ENCODE results near the gene ABCE1. TPM values are rescaled to one million over a fixed set of nuclear protein-coding genes. Genes with fewer than 3 reads are reported as not detected.
"Not testable (repeated sequence)": the region's sequence is repeated elsewhere in the genome, so short reads cannot be mapped to it uniquely, and the experiment has no call there.

The ABCE1 gene
- total RNA-seq, 1 donor: 90.5 TPM

GRCh38 chr4:145131848-145132247 lies 33.7 kb downstream of the ABCE1 start:
- no peaks in the 10 kb centered on the region for H3K27me3 ChIP-seq (ENCODE audit: insufficient read depth, low read length)
- peaks cover 22% of the 10 kb centered on the region for H3K4me1 ChIP-seq (ENCODE audit: insufficient read depth, low read length)
- H3K4me3 ChIP-seq (ENCODE audit: insufficient read depth, low read length): no peak overlapping the region
- H2AFZ ChIP-seq (ENCODE audit: low read length): no peak overlapping the region
- H3K79me2 ChIP-seq (ENCODE audit: insufficient read depth, low read length): no peaks in the 10 kb centered on the region
- H3K36me3 ChIP-seq (ENCODE audit: insufficient read depth, low read length): peaks cover 19% of the 10 kb centered on the region
- no peak for DNase-seq (ENCODE audit: insufficient read length, low spot score, missing footprints)
- TF ChIP-seq, protein P1, sequence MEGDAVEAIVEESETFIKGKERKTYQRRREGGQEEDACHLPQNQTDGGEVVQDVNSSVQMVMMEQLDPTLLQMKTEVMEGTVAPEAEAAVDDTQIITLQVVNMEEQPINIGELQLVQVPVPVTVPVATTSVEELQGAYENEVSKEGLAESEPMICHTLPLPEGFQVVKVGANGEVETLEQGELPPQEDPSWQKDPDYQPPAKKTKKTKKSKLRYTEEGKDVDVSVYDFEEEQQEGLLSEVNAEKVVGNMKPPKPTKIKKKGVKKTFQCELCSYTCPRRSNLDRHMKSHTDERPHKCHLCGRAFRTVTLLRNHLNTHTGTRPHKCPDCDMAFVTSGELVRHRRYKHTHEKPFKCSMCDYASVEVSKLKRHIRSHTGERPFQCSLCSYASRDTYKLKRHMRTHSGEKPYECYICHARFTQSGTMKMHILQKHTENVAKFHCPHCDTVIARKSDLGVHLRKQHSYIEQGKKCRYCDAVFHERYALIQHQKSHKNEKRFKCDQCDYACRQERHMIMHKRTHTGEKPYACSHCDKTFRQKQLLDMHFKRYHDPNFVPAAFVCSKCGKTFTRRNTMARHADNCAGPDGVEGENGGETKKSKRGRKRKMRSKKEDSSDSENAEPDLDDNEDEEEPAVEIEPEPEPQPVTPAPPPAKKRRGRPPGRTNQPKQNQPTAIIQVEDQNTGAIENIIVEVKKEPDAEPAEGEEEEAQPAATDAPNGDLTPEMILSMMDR (IDR thresholded peaks at IDR 0.05; ENCODE audit: extremely low read depth, low read depth, low read length): no peak
- no peaks in the 10 kb centered on the region for H3K9me3 ChIP-seq (ENCODE audit: low read depth, low read length)
- H3K4me2 ChIP-seq (ENCODE audit: insufficient read depth, low read length): peak overlapping the region; percentile 43
- H4K20me1 ChIP-seq (ENCODE audit: insufficient read depth, low read length): no peaks in the 10 kb centered on the region
- H3K27ac ChIP-seq (ENCODE audit: low read depth, low read length): peak overlapping the region; percentile 82

DNA sequence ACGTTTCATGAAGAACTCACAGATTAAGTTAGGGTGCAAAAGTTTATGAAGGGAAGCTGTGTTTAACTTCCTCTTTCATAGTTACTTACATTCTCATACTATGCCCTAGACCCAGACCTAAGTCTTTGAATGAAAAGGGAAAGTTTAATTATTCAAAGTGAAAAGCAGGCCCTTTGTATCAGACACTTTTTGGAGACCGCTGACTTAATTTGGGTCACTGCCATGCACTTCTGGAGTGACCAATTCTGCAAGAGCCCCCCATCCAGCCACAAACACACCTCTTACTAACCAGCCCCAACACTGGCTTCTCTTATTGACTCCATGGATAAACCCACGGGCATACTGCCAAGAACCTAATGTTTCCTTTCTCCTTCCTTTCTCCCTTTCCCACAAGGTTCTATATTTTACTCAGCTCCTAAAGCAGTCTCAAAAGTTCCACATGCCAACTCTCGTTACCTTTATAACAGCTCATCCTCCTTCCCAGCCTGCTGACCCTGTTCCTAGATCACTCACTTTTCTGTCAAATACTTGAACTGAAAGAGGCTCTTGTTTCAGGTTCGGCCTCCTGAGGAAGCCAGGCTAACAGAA lies 34.5 kb downstream of the ABCE1 start:
- H3K27ac ChIP-seq (ENCODE audit: low read depth, low read length): no peak overlapping the region
- TF ChIP-seq, protein P1 (IDR thresholded peaks at IDR 0.05; ENCODE audit: extremely low read depth, low read depth, low read length): no peak
- no peaks in the 10 kb centered on the region for H4K20me1 ChIP-seq (ENCODE audit: insufficient read depth, low read length)
- no peak overlapping the region for H2AFZ ChIP-seq (ENCODE audit: low read length)
- no peak for DNase-seq (ENCODE audit: insufficient read length, low spot score, missing footprints)
- peaks cover 16% of the 10 kb centered on the region for H3K36me3 ChIP-seq (ENCODE audit: insufficient read depth, low read length)
- H3K79me2 ChIP-seq (ENCODE audit: insufficient read depth, low read length): no peaks in the 10 kb centered on the region
- no peak overlapping the region for H3K4me2 ChIP-seq (ENCODE audit: insufficient read depth, low read length)
- H3K4me3 ChIP-seq (ENCODE audit: insufficient read depth, low read length): no peak overlapping the region
- H3K4me1 ChIP-seq (ENCODE audit: insufficient read depth, low read length): peaks cover 22% of the 10 kb centered on the region
- no peaks in the 10 kb centered on the region for H3K9me3 ChIP-seq (ENCODE audit: low read depth, low read length)
- H3K27me3 ChIP-seq (ENCODE audit: insufficient read depth, low read length): no peaks in the 10 kb centered on the region

GRCh38 chr4:145136219-145136618 lies 38.1 kb downstream of the ABCE1 start:
- H3K27me3 ChIP-seq (ENCODE audit: insufficient read depth, low read length); H2AFZ ChIP-seq (ENCODE audit: low read length); H3K27ac ChIP-seq (ENCODE audit: low read depth, low read length); H3K9me3 ChIP-seq (ENCODE audit: low read depth, low read length); H4K20me1 ChIP-seq (ENCODE audit: insufficient read depth, low read length); H3K4me3 ChIP-seq (ENCODE audit: insufficient read depth, low read length); H3K4me2 ChIP-seq (ENCODE audit: insufficient read depth, low read length); H3K4me1 ChIP-seq (ENCODE audit: insufficient read depth, low read length); DNase-seq (ENCODE audit: insufficient read length, low spot score, missing footprints); H3K79me2 ChIP-seq (ENCODE audit: insufficient read depth, low read length): not testable (repeated sequence)
- H3K36me3 ChIP-seq (ENCODE audit: insufficient read depth, low read length): peaks cover 33% of the 10 kb centered on the region

DNA sequence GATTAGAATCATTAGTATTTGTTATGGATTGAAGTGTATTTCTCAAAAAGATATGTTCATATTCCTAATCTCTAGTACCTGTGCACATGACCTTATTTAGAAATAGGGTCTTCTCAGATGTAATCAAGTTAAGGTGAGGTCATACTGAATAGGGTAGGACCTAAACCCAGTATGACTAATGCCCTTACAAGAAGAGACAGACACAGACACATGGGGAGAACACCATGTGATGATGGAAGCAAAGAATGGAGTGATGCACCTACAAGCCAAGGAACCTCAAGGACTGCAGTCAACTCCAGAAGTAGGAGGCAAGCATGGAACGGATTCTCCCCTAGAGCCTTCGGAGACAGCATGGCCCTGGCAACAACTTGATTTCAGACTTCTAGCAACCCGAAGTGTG lies 50.9 kb downstream of the ABCE1 start:
- H2AFZ ChIP-seq (ENCODE audit: low read length): no peak overlapping the region
- no peaks in the 10 kb centered on the region for H3K4me1 ChIP-seq (ENCODE audit: insufficient read depth, low read length)
- no peaks in the 10 kb centered on the region for H3K27me3 ChIP-seq (ENCODE audit: insufficient read depth, low read length)
- no peaks in the 10 kb centered on the region for H4K20me1 ChIP-seq (ENCODE audit: insufficient read depth, low read length)
- H3K36me3 ChIP-seq (ENCODE audit: insufficient read depth, low read length): peaks cover 62% of the 10 kb centered on the region
- DNase-seq (ENCODE audit: insufficient read length, low spot score, missing footprints): no peak
- no peak overlapping the region for H3K27ac ChIP-seq (ENCODE audit: low read depth, low read length)
- H3K4me2 ChIP-seq (ENCODE audit: insufficient read depth, low read length): no peak overlapping the region
- H3K9me3 ChIP-seq (ENCODE audit: low read depth, low read length): no peaks in the 10 kb centered on the region
- H3K79me2 ChIP-seq (ENCODE audit: insufficient read depth, low read length): peaks cover 5% of the 10 kb centered on the region
- TF ChIP-seq, protein P1 (IDR thresholded peaks at IDR 0.05; ENCODE audit: extremely low read depth, low read depth, low read length): no peak
- no peak overlapping the region for H3K4me3 ChIP-seq (ENCODE audit: insufficient read depth, low read length)
